ENCODE results near the gene KMT2C.

KMT2C gene

GRCh38 chr7:152145853-152146466 lies 289.8 kb downstream of the KMT2C start:
- peak; percentile 26 for DNase-seq
- Histone ChIP-seq H3K36me3 (replicated peaks; ENCODE audit: insufficient read depth, low read length) (peaks cover 37% of the 10 kb centered on the region), H3K9me3 (replicated peaks; ENCODE audit: insufficient read depth, low read length) (no peaks in the 10 kb centered on the region)

DNA sequence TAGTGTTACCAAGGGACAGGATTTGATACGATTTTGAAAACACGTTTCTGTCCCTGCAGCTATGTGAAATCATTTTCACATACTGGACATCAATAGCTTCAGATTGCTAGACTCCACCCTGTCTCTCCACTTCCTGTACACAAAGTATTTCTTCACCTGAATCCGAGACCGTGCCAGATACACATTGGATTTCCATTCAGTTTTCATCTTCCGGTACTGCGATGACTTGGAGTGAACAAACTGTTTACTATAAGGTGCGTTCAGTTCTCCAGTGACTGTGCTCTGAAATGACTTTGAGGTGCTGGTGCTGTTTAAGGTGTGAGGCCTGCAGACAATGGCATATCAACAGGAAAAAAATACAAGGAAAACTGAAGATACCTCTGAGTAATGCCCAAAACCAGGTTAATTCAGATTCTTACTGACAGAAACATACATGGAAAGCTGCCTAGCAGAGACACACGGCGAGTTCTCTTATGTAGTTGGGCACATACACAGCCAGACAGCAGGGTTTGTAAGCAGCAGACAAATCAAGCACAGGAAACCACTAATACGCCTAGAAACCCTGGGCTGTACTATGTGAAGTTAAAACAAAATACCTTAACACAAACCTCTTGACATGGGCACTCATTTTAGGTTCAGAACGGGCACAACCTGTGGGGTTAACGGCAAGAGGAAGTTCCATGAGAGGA lies 291.1 kb downstream of the KMT2C start:
- Histone ChIP-seq H4K20me1 (ENCODE audit: insufficient read depth, low read length) (no peaks in the 10 kb centered on the region), H3K4me1 (ENCODE audit: low read length) (no peaks in the 10 kb centered on the region), H3K27me3 (replicated peaks; ENCODE audit: insufficient read depth, low read length) (no peaks in the 10 kb centered on the region), H2AFZ (ENCODE audit: low read length) (no peak overlapping the region), H3K36me3 (replicated peaks; ENCODE audit: insufficient read depth, low read length) (peaks cover 33% of the 10 kb centered on the region), H3K9me2 (replicated peaks; ENCODE audit: insufficient read depth, low read length) (no peaks in the 10 kb centered on the region), H3K27ac (ENCODE audit: low read length) (no peak overlapping the region), H3K9ac (ENCODE audit: low read length) (no peak overlapping the region), H3K4me2 (ENCODE audit: low read depth, low read length) (no peak overlapping the region), H3K4me3 (ENCODE audit: low read length) (no peak overlapping the region), H3K79me2 (ENCODE audit: low read length) (no peaks in the 10 kb centered on the region), H3F3A (ENCODE audit: insufficient read depth, low read length) (no peaks in the 10 kb centered on the region), H3K9me3 (replicated peaks; ENCODE audit: insufficient read depth, low read length) (no peaks in the 10 kb centered on the region)
- no peak for TF ChIP-seq EZH2 (optimal IDR thresholded peaks at IDR 0.05; ENCODE audit: low read depth, low read length)
- TF ChIP-seq EZH2phosphoT487 (IDR thresholded peaks at IDR 0.05; ENCODE audit: low read length) = no peak
- TF ChIP-seq, protein P1, sequence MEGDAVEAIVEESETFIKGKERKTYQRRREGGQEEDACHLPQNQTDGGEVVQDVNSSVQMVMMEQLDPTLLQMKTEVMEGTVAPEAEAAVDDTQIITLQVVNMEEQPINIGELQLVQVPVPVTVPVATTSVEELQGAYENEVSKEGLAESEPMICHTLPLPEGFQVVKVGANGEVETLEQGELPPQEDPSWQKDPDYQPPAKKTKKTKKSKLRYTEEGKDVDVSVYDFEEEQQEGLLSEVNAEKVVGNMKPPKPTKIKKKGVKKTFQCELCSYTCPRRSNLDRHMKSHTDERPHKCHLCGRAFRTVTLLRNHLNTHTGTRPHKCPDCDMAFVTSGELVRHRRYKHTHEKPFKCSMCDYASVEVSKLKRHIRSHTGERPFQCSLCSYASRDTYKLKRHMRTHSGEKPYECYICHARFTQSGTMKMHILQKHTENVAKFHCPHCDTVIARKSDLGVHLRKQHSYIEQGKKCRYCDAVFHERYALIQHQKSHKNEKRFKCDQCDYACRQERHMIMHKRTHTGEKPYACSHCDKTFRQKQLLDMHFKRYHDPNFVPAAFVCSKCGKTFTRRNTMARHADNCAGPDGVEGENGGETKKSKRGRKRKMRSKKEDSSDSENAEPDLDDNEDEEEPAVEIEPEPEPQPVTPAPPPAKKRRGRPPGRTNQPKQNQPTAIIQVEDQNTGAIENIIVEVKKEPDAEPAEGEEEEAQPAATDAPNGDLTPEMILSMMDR (IDR thresholded peaks at IDR 0.05; ENCODE audit: low read length) = no peak
- no peak for DNase-seq

More at GRCh38 chr7:152145853-152146466, 289.8 kb downstream of the KMT2C start:
- Histone ChIP-seq H3K4me2 (ENCODE audit: low read depth, low read length) (no peak overlapping the region), H3K27me3 (replicated peaks; ENCODE audit: insufficient read depth, low read length) (no peaks in the 10 kb centered on the region), H3K79me2 (ENCODE audit: low read length) (no peaks in the 10 kb centered on the region), H2AFZ (ENCODE audit: low read length) (no peak overlapping the region), H4K20me1 (ENCODE audit: insufficient read depth, low read length) (no peaks in the 10 kb centered on the region), H3K27ac (ENCODE audit: low read length) (no peak overlapping the region), H3F3A (ENCODE audit: insufficient read depth, low read length) (no peaks in the 10 kb centered on the region), H3K4me3 (ENCODE audit: low read length) (no peak overlapping the region), H3K9ac (ENCODE audit: low read length) (no peak overlapping the region), H3K9me2 (replicated peaks; ENCODE audit: insufficient read depth, low read length) (no peaks in the 10 kb centered on the region), H3K4me1 (ENCODE audit: low read length) (no peaks in the 10 kb centered on the region)
- TF ChIP-seq, protein P1 (IDR thresholded peaks at IDR 0.05; ENCODE audit: low read length) = peak; percentile 69
- TF ChIP-seq EZH2 (optimal IDR thresholded peaks at IDR 0.05; ENCODE audit: low read depth, low read length) = no peak

DNA sequence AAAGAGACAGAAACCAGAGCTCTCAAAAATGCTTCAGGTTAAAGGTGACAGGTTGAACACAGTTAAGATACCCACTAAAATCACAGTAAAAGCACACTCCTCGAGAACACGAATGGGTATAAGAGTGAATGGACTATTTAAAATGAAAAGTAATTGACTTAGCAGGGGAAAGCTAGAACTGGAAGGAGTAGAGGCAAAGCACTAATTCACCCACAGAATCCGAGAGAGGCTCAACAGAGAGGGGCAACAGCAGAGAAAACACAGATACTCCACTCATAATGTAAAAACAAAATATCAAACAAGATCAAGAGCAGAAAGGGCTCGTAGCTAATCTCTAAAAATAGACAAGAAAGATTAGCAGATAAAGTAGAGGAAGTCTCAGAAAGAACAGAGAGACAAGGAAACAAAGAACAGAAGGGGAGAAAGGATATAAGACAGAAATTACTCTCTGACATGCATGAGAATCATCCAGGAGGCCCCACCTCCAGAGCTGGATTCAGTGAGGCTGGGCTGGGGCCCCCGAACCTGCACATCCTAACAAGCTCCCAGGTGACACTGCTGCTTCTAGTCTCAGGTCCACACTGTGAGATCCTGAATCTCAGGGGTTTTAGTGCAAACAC lies 292.7 kb downstream of the KMT2C start:
- no peak for DNase-seq
- Histone ChIP-seq H3K4me2 (ENCODE audit: low read depth, low read length) (no peak overlapping the region), H3K9ac (ENCODE audit: low read length) (no peak overlapping the region), H3K27me3 (replicated peaks; ENCODE audit: insufficient read depth, low read length) (no peaks in the 10 kb centered on the region), H3F3A (ENCODE audit: insufficient read depth, low read length) (no peaks in the 10 kb centered on the region), H3K9me3 (replicated peaks; ENCODE audit: insufficient read depth, low read length) (no peaks in the 10 kb centered on the region), H2AFZ (ENCODE audit: low read length) (no peak overlapping the region), H3K27ac (ENCODE audit: low read length) (no peak overlapping the region), H3K79me2 (ENCODE audit: low read length) (no peaks in the 10 kb centered on the region), H3K4me1 (ENCODE audit: low read length) (no peaks in the 10 kb centered on the region), H4K20me1 (ENCODE audit: insufficient read depth, low read length) (no peaks in the 10 kb centered on the region), H3K9me2 (replicated peaks; ENCODE audit: insufficient read depth, low read length) (no peaks in the 10 kb centered on the region), H3K4me3 (ENCODE audit: low read length) (no peak overlapping the region), H3K36me3 (replicated peaks; ENCODE audit: insufficient read depth, low read length) (peaks cover 36% of the 10 kb centered on the region)
- TF ChIP-seq, protein P1 (IDR thresholded peaks at IDR 0.05; ENCODE audit: low read length) = no peak
